H1 (cell line): Measurements from ENCODE around the gene SLC35B1. TPM values are rescaled to one million over a fixed set of nuclear protein-coding genes. Genes with fewer than 3 reads are reported as not detected.

Experiments
- ASH2L ChIP-seq: fragments of 200-600, 300-600 bp; sonication (generic); IDR thresholded peaks from one replicate; pipeline ENCODE4 v1.7.1; 2017; ENCODE audit warnings: low read length
- BRCA1 ChIP-seq: IDR thresholded peaks from 2 replicates; pipeline ENCODE4 v1.6.1; 2012; ENCODE audit warnings: low read depth, low read length, improper control_type of control experiment
- CREB1 ChIP-seq: IDR thresholded peaks from 2 replicates; pipeline ENCODE4 v1.6.1; 2012; ENCODE audit warnings: inconsistent platforms
- EP300 ChIP-seq, 2 experiments: IDR thresholded peaks; 1 replicate in 1 of 2; 2 replicates in 1 of 2; pipeline ENCODE4 v1.6.1; 2011 to 2012; ENCODE audit warnings: low read depth in 2 of 2, low read length in 2 of 2, mild to moderate bottlenecking in 2 of 2, borderline replicate concordance in 1 of 2, inconsistent platforms in 1 of 2, moderate library complexity in 1 of 2
- FOSL1 ChIP-seq: IDR thresholded peaks from 2 replicates; pipeline ENCODE4 v1.6.1; 2011; ENCODE audit warnings: mild to moderate bottlenecking, low read depth, low read length, moderate library complexity; ENCODE audit not compliant: insufficient read depth
- KDM4A ChIP-seq: IDR thresholded peaks from one replicate; pipeline ENCODE4 v1.7.1; 2012; ENCODE audit warnings: low read depth, mild to moderate bottlenecking, moderate library complexity, low read length, inconsistent platforms; ENCODE audit not compliant: severe bottlenecking
- KDM5A ChIP-seq: fragments of 200-600 bp; IDR thresholded peaks from 2 replicates; pipeline ENCODE4 v1.7.1; 2012; ENCODE audit warnings: mild to moderate bottlenecking, low read length, inconsistent platforms, mixed read lengths
- MAX ChIP-seq: IDR thresholded peaks from 2 replicates; pipeline ENCODE4 v1.6.1; 2012; ENCODE audit warnings: inconsistent platforms
- NANOG ChIP-seq: IDR thresholded peaks from 2 replicates; pipeline ENCODE4 v1.6.1; 2011; ENCODE audit warnings: low read length, low read depth, mild to moderate bottlenecking, inconsistent platforms; ENCODE audit not compliant: insufficient read depth, poor library complexity, severe bottlenecking
- RFX5 ChIP-seq: IDR thresholded peaks from 2 replicates; pipeline ENCODE4 v1.6.1; 2011; ENCODE audit warnings: low read depth, low read length, improper control_type of control experiment, borderline replicate concordance
- SIX5 ChIP-seq: IDR thresholded peaks from 2 replicates; pipeline ENCODE4 v1.6.1; 2011; ENCODE audit warnings: mild to moderate bottlenecking, low read depth, low read length
- SP4 ChIP-seq: IDR thresholded peaks from 2 replicates; pipeline ENCODE4 v1.6.1; 2012; ENCODE audit warnings: low read length, inconsistent platforms
- TAF1 ChIP-seq: IDR thresholded peaks from 2 replicates; pipeline ENCODE4 v1.6.1; 2011; ENCODE audit warnings: mild to moderate bottlenecking, low read depth, low read length
- TAF7 ChIP-seq: optimal IDR thresholded peaks from 2 replicates; pipeline ENCODE3; 2011; ENCODE audit warnings: low read depth, mild to moderate bottlenecking, inconsistent platforms, low read length, moderate library complexity, borderline replicate concordance
- TBP ChIP-seq: IDR thresholded peaks from 2 replicates; pipeline ENCODE4 v1.6.1; 2011; ENCODE audit warnings: low read depth, low read length, improper control_type of control experiment
- TCF12 ChIP-seq: IDR thresholded peaks from 2 replicates; pipeline ENCODE4 v1.6.1; 2011; ENCODE audit warnings: low read depth, mild to moderate bottlenecking, low read length
- USF2 ChIP-seq: IDR thresholded peaks from 2 replicates; pipeline ENCODE4 v1.6.1; 2011; ENCODE audit warnings: low read length, improper control_type of control experiment
- polyA plus RNA-seq, 7 experiments: library from polyadenylated mRNA; depleted of rRNA in 3 of 7; stranded (reverse) in 5 of 7; unstranded in 2 of 7; fragments of >200 nt in 5 of 7; fragments of 200-250 nt in 2 of 7; gene quantifications; 1 replicate in 5 of 7; 2 replicates in 1 of 7; 4 replicates in 1 of 7; pipeline versions ENCODE4 v1.2.1 to v1.2.3, GENCODE V29; 2011 to 2013; ENCODE audit warnings: missing spikeins in 2 of 7, mixed read lengths in 2 of 7
- total RNA-seq: library from RNA; stranded (reverse); fragmentation: NEBNext Ultra II Directional; extraction: Animal tissue kit (Norgen Biotek cat#: 25700); gene quantifications from 2 replicates; pipeline ENCODE4 v1.2.1, GENCODE V29; 2021
- TF ChIP-seq, protein P1 (sequence below): IDR thresholded peaks from 2 replicates; pipeline ENCODE4 v1.6.1; 2012; ENCODE audit warnings: low read length, inconsistent platforms

SLC35B1 gene
- total and polyA plus RNA-seq, 2 of the 8 experiments (the other 6 are each of a cell fraction or from before 2014, with no cell fraction given) = 56.5 to 87.7 TPM

GRCh38 chr17:49707608-49708514, at the start of gene SLC35B1 (continued):
- TF ChIP-seq, protein P1, sequence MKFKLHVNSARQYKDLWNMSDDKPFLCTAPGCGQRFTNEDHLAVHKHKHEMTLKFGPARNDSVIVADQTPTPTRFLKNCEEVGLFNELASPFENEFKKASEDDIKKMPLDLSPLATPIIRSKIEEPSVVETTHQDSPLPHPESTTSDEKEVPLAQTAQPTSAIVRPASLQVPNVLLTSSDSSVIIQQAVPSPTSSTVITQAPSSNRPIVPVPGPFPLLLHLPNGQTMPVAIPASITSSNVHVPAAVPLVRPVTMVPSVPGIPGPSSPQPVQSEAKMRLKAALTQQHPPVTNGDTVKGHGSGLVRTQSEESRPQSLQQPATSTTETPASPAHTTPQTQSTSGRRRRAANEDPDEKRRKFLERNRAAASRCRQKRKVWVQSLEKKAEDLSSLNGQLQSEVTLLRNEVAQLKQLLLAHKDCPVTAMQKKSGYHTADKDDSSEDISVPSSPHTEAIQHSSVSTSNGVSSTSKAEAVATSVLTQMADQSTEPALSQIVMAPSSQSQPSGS = peak; percentile 62; the same call in 1 of the 2 replicates
- TF ChIP-seq KDM5A (peak; percentile 91; the same call in 1 of the 2 replicates), CREB1 (peak; percentile 97), BRCA1 (no peak; the same call in 1 of the 2 replicates), SP4 (peak; percentile 99), NANOG (peak; percentile 24), KDM4A (peak; percentile 72), SIX5 (no peak), TCF12 (0 out of 2 replicates have a peak, but pooled peaks have one; percentile 43), TAF1 (peak; percentile 78), USF2 (0 out of 2 replicates have a peak, but pooled peaks have one; percentile 38), MAX (peak; percentile 38), FOSL1 (peak; percentile 98), TBP (peak; percentile 68), EP300 (IDR thresholded peaks at IDR 0.05; ENCODE audit: borderline replicate concordance in 1 of 2, low read depth in 2 of 2, low read length in 2 of 2) (0 out of 3 replicates have a peak, but pooled peaks of 1 of the 2 experiments have one; percentile 26), RFX5 (no peak), ASH2L (peak; percentile 88), TAF7 (peak; percentile 56)
